HepG2 (cell line): Measurements from ENCODE around the gene NHERF2. TPM values are rescaled to one million over a fixed set of nuclear protein-coding genes. Genes with fewer than 3 reads are reported as not detected.
A peak's percentile ranks its signal among the peaks of the same experiment; 100 is the strongest.

Experiments used
- BHLHE40 ChIP-seq: IDR thresholded peaks from 2 replicates; pipeline ENCODE4 v1.6.1; 2011; ENCODE audit warnings: low read length, improper control_type of control experiment
- BORCS8-MEF2B ChIP-seq: sonication (generic); formaldehyde crosslinking; IDR thresholded peaks from 2 replicates; pipeline ENCODE4 v1.8.0; 2022; ENCODE audit warnings: mild to moderate bottlenecking, missing genetic modification reagents
- CCAR2 ChIP-seq: fragments of 200-400 bp; formaldehyde crosslinking; optimal IDR thresholded peaks from 2 replicates; pipeline ENCODE3; 2018; ENCODE audit warnings: low read depth, mild to moderate bottlenecking, low read length, moderate library complexity
- DMTF1 ChIP-seq: sonication (generic); formaldehyde crosslinking; IDR thresholded peaks from 2 replicates; pipeline ENCODE4 v1.4.0; 2020; ENCODE audit warnings: mild to moderate bottlenecking, missing genetic modification reagents
- HNRNPL ChIP-seq: fragments of 200-400 bp; formaldehyde crosslinking; IDR thresholded peaks from 2 replicates; pipeline ENCODE4 v1.6.1; 2017; ENCODE audit warnings: mild to moderate bottlenecking, low read depth, low read length
- JDP2 ChIP-seq: sonication (generic); formaldehyde crosslinking; IDR thresholded peaks from 2 replicates; pipeline ENCODE4 v1.8.1; 2022; ENCODE audit warnings: missing genetic modification reagents, borderline replicate concordance
- MTA1 ChIP-seq: sonication (generic); formaldehyde crosslinking; IDR thresholded peaks from 2 replicates; pipeline ENCODE4 v1.4.0; 2020; ENCODE audit warnings: missing genetic modification reagents, mild to moderate bottlenecking, borderline replicate concordance
- NONO ChIP-seq, 2 experiments: fragments of 450-650 bp in 1 of 2; sonication (generic) in 1 of 2; formaldehyde crosslinking in 1 of 2; IDR thresholded peaks in 1 of 2; conservative IDR thresholded peaks in 1 of 2; 2 replicates each; pipeline versions ENCODE4 v1.6.1 to v1.8.0; 2017 to 2022; ENCODE audit warnings: mild to moderate bottlenecking in 1 of 2, missing genetic modification reagents in 1 of 2, moderate library complexity in 1 of 2
- PRDM15 ChIP-seq: sonication (generic); formaldehyde crosslinking; IDR thresholded peaks from 2 replicates; pipeline ENCODE4 v1.4.0; 2020; ENCODE audit warnings: missing genetic modification reagents
- RARA ChIP-seq: IDR thresholded peaks from 2 replicates; pipeline ENCODE4 v1.6.1; 2016; ENCODE audit warnings: missing genetic modification reagents, missing compliant biosample characterization
- SATB2 ChIP-seq: sonication (generic); formaldehyde crosslinking; IDR thresholded peaks from 2 replicates; pipeline ENCODE4 v1.5.0; 2020; ENCODE audit warnings: missing genetic modification reagents
- SRF ChIP-seq: IDR thresholded peaks from 2 replicates; pipeline ENCODE4 v1.6.1; 2011; ENCODE audit warnings: mild to moderate bottlenecking, low read depth, low read length, moderate library complexity
- ZBTB26 ChIP-seq: IDR thresholded peaks from 2 replicates; pipeline ENCODE4 v1.6.1; 2016; ENCODE audit warnings: missing compliant biosample characterization, missing genetic modification reagents, borderline replicate concordance
- ZFP1 ChIP-seq: IDR thresholded peaks from 2 replicates; pipeline ENCODE4 v1.6.1; 2016
- ZFP41 ChIP-seq: sonication (generic); formaldehyde crosslinking; IDR thresholded peaks from 2 replicates; pipeline ENCODE4 v1.4.0; 2020; ENCODE audit warnings: mild to moderate bottlenecking, missing genetic modification reagents, borderline replicate concordance
- ZGPAT ChIP-seq: IDR thresholded peaks from 2 replicates; pipeline ENCODE4 v1.6.1; 2016; ENCODE audit warnings: mild to moderate bottlenecking
- ZKSCAN5 ChIP-seq: sonication (generic); formaldehyde crosslinking; IDR thresholded peaks from 2 replicates; pipeline ENCODE4 v1.5.1; 2020; ENCODE audit warnings: mild to moderate bottlenecking, missing genetic modification reagents
- ZNF251 ChIP-seq: sonication (generic); formaldehyde crosslinking; IDR thresholded peaks from 2 replicates; pipeline ENCODE4 v1.9.0; 2021; ENCODE audit warnings: mild to moderate bottlenecking, missing genetic modification reagents
- ZNF543 ChIP-seq: sonication (generic); formaldehyde crosslinking; IDR thresholded peaks from 2 replicates; pipeline ENCODE4 v1.4.0; 2020; ENCODE audit warnings: mild to moderate bottlenecking, missing genetic modification reagents
- ZNF576 ChIP-seq: sonication (generic); formaldehyde crosslinking; IDR thresholded peaks from 2 replicates; pipeline ENCODE4 v1.4.0; 2020; ENCODE audit warnings: mild to moderate bottlenecking, missing genetic modification reagents
- ZNF615 ChIP-seq: sonication (generic); formaldehyde crosslinking; IDR thresholded peaks from 2 replicates; pipeline ENCODE4 v1.5.0; 2020; ENCODE audit warnings: mild to moderate bottlenecking, missing genetic modification reagents, borderline replicate concordance
- polyA plus RNA-seq, 8 experiments: library from polyadenylated mRNA; depleted of rRNA in 3 of 8; stranded (reverse) in 7 of 8; unstranded in 1 of 8; fragments of >200 nt; fragmentation: Illumina TruSeq in 4 of 8; extraction: Trizol in 4 of 8; gene quantifications; 2 replicates each; pipeline versions ENCODE4 v1.2.1 to v1.2.3, GENCODE V29; 2011 to 2016; ENCODE audit warnings: low read depth in 4 of 8, missing spikeins in 1 of 8, mixed read lengths in 1 of 8; ENCODE audit not compliant: insufficient read depth in 1 of 8
- total RNA-seq, 5 experiments: library from RNA; depleted of rRNA; stranded (reverse); fragments of >200 nt; fragmentation: Illumina TruSeq; extraction: Trizol; gene quantifications; 2 replicates each; pipeline ENCODE4 v1.2.3, GENCODE V29; 2016; ENCODE audit warnings: low read depth in 1 of 5

Gene NHERF2
- total and polyA plus RNA-seq, 2 of the 13 experiments (the other 11 are each of a cell fraction or from before 2014, with no cell fraction given), result 23.7 to 39.3 TPM

GRCh38 chr16:2009791-2010510 is 16.8 kb upstream of the NHERF2 start, which contains the start of gene ZNF598 (continued):
- TF ChIP-seq PRDM15 (CRISPR knock-in tag), result no peak
- TF ChIP-seq BHLHE40, result peak; percentile 28; the same call in 1 of the 2 replicates
- TF ChIP-seq RARA (CRISPR knock-in tag), result peak; percentile 7; the same call in 1 of the 2 replicates
- TF ChIP-seq BORCS8-MEF2B, result no peak; the same call in none of the 2 replicates
- TF ChIP-seq SRF, result 0 out of 2 replicates have a peak, but pooled peaks have one; percentile 24
- peak; percentile 84 for TF ChIP-seq ZGPAT (CRISPR knock-in tag)
- no peak for TF ChIP-seq ZNF615
- no peak for TF ChIP-seq NONO (IDR thresholded peaks at IDR 0.05)
- peak; percentile 82 for TF ChIP-seq NONO (CRISPR knock-in tag; conservative IDR thresholded peaks at IDR 0.05)
- no peak; the same call in 1 of the 2 replicates for TF ChIP-seq ZBTB26 (CRISPR knock-in tag)
- no peak for TF ChIP-seq HNRNPL
- TF ChIP-seq ZFP1 (CRISPR knock-in tag), result no peak
- no peak for TF ChIP-seq ZNF576 (CRISPR knock-in tag)
- no peak for TF ChIP-seq JDP2
- no peak for TF ChIP-seq DMTF1 (CRISPR knock-in tag)
- TF ChIP-seq SATB2 (CRISPR knock-in tag), result no peak
- no peak for TF ChIP-seq ZNF251
- TF ChIP-seq ZFP41, result no peak
- TF ChIP-seq ZKSCAN5 (CRISPR knock-in tag), result no peak
- TF ChIP-seq CCAR2, result no peak
- peak; percentile 64; the same call in 1 of the 2 replicates for TF ChIP-seq MTA1 (CRISPR knock-in tag)
- 0 out of 2 replicates have a peak, but pooled peaks have one; percentile 66 for TF ChIP-seq ZNF543
